ENCODE results near the gene LEP. TPM values are rescaled to one million over a fixed set of nuclear protein-coding genes. Genes with fewer than 3 reads are reported as not detected.

Gene LEP
- total RNA-seq, 3 donors from 2014 or later, result 0.09 to 0.22 TPM; not detected in 1

GRCh38 chr7:128271471-128271941, 30.4 kb downstream of the LEP start:
- no peak overlapping the region for H3K4me3 ChIP-seq
- peaks cover 3% of the 10 kb centered on the region for H3K4me1 ChIP-seq (ENCODE audit: low read depth)
- DNase-seq (no peak), ATAC-seq (no peak)
- H3K9me3 ChIP-seq, result no peaks in the 10 kb centered on the region
- no peaks in the 10 kb centered on the region for H3K36me3 ChIP-seq (ENCODE audit: low read depth)
- TF ChIP-seq, protein P1, sequence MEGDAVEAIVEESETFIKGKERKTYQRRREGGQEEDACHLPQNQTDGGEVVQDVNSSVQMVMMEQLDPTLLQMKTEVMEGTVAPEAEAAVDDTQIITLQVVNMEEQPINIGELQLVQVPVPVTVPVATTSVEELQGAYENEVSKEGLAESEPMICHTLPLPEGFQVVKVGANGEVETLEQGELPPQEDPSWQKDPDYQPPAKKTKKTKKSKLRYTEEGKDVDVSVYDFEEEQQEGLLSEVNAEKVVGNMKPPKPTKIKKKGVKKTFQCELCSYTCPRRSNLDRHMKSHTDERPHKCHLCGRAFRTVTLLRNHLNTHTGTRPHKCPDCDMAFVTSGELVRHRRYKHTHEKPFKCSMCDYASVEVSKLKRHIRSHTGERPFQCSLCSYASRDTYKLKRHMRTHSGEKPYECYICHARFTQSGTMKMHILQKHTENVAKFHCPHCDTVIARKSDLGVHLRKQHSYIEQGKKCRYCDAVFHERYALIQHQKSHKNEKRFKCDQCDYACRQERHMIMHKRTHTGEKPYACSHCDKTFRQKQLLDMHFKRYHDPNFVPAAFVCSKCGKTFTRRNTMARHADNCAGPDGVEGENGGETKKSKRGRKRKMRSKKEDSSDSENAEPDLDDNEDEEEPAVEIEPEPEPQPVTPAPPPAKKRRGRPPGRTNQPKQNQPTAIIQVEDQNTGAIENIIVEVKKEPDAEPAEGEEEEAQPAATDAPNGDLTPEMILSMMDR (IDR thresholded peaks at IDR 0.05), result no peak
- intact Hi-C loops (cut with DNase I, micrococcal nuclease), result no loop called here

- TF ChIP-seq, protein P1 (IDR thresholded peaks at IDR 0.05), result no peak
- Histone ChIP-seq H3K9me3 (no peaks in the 10 kb centered on the region), H3K4me1 (ENCODE audit: low read depth) (peaks cover 3% of the 10 kb centered on the region), H3K4me3 (no peak overlapping the region), H3K36me3 (ENCODE audit: low read depth) (no peaks in the 10 kb centered on the region)
- DNase-seq (no peak), ATAC-seq (peak; percentile 11)
- intact Hi-C loops (cut with DNase I, micrococcal nuclease), result no loop called here
Observed at GRCh38 chr7:128271942-128272481, 30.9 kb downstream of the LEP start.

GRCh38 chr7:128274246-128274883, 33.3 kb downstream of the LEP start:
- H3K36me3 ChIP-seq (ENCODE audit: low read depth), result no peaks in the 10 kb centered on the region
- ATAC-seq, result no peak
- H3K4me1 ChIP-seq (ENCODE audit: low read depth), result peaks cover 3% of the 10 kb centered on the region
- intact Hi-C loops (cut with DNase I, micrococcal nuclease), result no loop called here
- no peak overlapping the region for H3K4me3 ChIP-seq
- no peak for DNase-seq
- no peaks in the 10 kb centered on the region for H3K9me3 ChIP-seq
- TF ChIP-seq, protein P1 (IDR thresholded peaks at IDR 0.05), result no peak

- intact Hi-C loops (cut with DNase I, micrococcal nuclease), result no loop called here
- Histone ChIP-seq H3K9me3 (peaks cover 5% of the 10 kb centered on the region), H3K36me3 (ENCODE audit: low read depth) (no peaks in the 10 kb centered on the region), H3K4me1 (ENCODE audit: low read depth) (peaks cover 3% of the 10 kb centered on the region), H3K4me3 (no peak overlapping the region)
- no peak for DNase-seq
- TF ChIP-seq, protein P1 (IDR thresholded peaks at IDR 0.05), result no peak
- no peak for ATAC-seq
Observed at GRCh38 chr7:128274884-128275603, 34.0 kb downstream of the LEP start.

GRCh38 chr7:128275681-128276080, 34.6 kb downstream of the LEP start:
- Histone ChIP-seq H3K36me3 (ENCODE audit: low read depth) (no peaks in the 10 kb centered on the region), H3K9me3 (peaks cover 11% of the 10 kb centered on the region), H3K4me1 (ENCODE audit: low read depth) (peaks cover 3% of the 10 kb centered on the region), H3K4me3 (no peak overlapping the region)
- ATAC-seq, result no peak
- DNase-seq, result no peak
- TF ChIP-seq, protein P1 (IDR thresholded peaks at IDR 0.05), result no peak
- intact Hi-C loops (cut with DNase I, micrococcal nuclease), result no loop called here

Measured in mucosa of descending colon (tissue), 3 donors.